ENCODE data around the gene DNAJB12.
A peak's percentile ranks its signal among the peaks of the same experiment; 100 is the strongest.

DNAJB12 gene

GRCh38 chr10:72338180-72338579 is 16.5 kb downstream of the DNAJB12 start:
- POLR2A ChIA-PET, result no interaction called here

GRCh38 chr10:72337722-72338121 is 17.0 kb downstream of the DNAJB12 start:
- CTCF ChIA-PET, result interaction anchor here (0.7 to 5.8 kb wide), 34 partner anchors 10 to 442 kb away, joined by 3 to 81 read pairs (median 5); partner anchors contain the start of genes ANAPC16 and ASCC1
- H3K4me3 ChIP-seq (ENCODE audit: low read depth, low read length), result no peak overlapping the region
- TF ChIP-seq CTCF (IDR thresholded peaks at IDR 0.05; ENCODE audit: insufficient read depth, low read length, missing control alignments), result no peak
- POLR2A ChIA-PET, result interaction anchor here (1.1 kb wide), 1 partner anchor 64 kb away, joined by 3 read pairs; no protein-coding TSS in a partner anchor
- no peak for DNase-seq (ENCODE audit: low read depth, low spot score)

More at GRCh38 chr10:72338180-72338579, 16.5 kb downstream of the DNAJB12 start:
- TF ChIP-seq CTCF (IDR thresholded peaks at IDR 0.05; ENCODE audit: insufficient read depth, low read length, missing control alignments), result no peak
- CTCF ChIA-PET, result interaction anchor here (0.7 to 5.8 kb wide), 18 partner anchors 10 to 443 kb away, joined by 3 to 81 read pairs (median 5); partner anchors contain the start of genes ANAPC16 and ASCC1
- no peak overlapping the region for H3K4me3 ChIP-seq (ENCODE audit: low read depth, low read length)
- no peak for DNase-seq (ENCODE audit: low read depth, low spot score)

- no peak overlapping the region for H3K4me3 ChIP-seq (ENCODE audit: low read depth, low read length)
- ChIA-PET POLR2A (interaction anchor here (1.1 kb wide), 1 partner anchor 64 kb away, joined by 3 read pairs; no protein-coding TSS in a partner anchor), CTCF (interaction anchor here (0.8 to 5.8 kb wide), 34 partner anchors 9 to 441 kb away, joined by 3 to 81 read pairs (median 5); partner anchors contain the start of genes ANAPC16 and ASCC1)
- no peak for DNase-seq (ENCODE audit: low read depth, low spot score)
- TF ChIP-seq CTCF (IDR thresholded peaks at IDR 0.05; ENCODE audit: insufficient read depth, low read length, missing control alignments), result peak; percentile 94
Measured at GRCh38 chr10:72337039-72337629, 17.6 kb downstream of the DNAJB12 start.

- no peak for TF ChIP-seq CTCF (IDR thresholded peaks at IDR 0.05; ENCODE audit: insufficient read depth, low read length, missing control alignments)
- no peak overlapping the region for H3K4me3 ChIP-seq (ENCODE audit: low read depth, low read length)
- POLR2A ChIA-PET, result interaction anchor here (1.1 kb wide), 1 partner anchor 63 kb away, joined by 3 read pairs; no protein-coding TSS in a partner anchor
- no peak for DNase-seq (ENCODE audit: low read depth, low spot score)
- CTCF ChIA-PET, result interaction anchor here (1.0 to 5.8 kb wide), 27 partner anchors 8 to 440 kb away, joined by 3 to 81 read pairs (median 6); partner anchors contain the start of genes ANAPC16 and ASCC1
Measured at GRCh38 chr10:72336259-72337038, 18.3 kb downstream of the DNAJB12 start.

- H3K4me3 ChIP-seq (ENCODE audit: low read depth, low read length), result no peak overlapping the region
- TF ChIP-seq CTCF (IDR thresholded peaks at IDR 0.05; ENCODE audit: insufficient read depth, low read length, missing control alignments), result no peak
- CTCF ChIA-PET, result interaction anchor here (1.0 to 5.8 kb wide), 11 partner anchors 14 to 439 kb away, joined by 3 to 81 read pairs (median 8); no protein-coding TSS in a partner anchor
- POLR2A ChIA-PET, result interaction anchor here (1.0 to 1.4 kb wide), 2 partner anchors 58 to 62 kb away, joined by 3 read pairs; partner anchors contain the start of gene DDIT4
- no peak for DNase-seq (ENCODE audit: low read depth, low spot score)
Measured at GRCh38 chr10:72335394-72336258, 19.1 kb downstream of the DNAJB12 start.
